ENCODE results near the gene CEP57L1. TPM values are rescaled to one million over a fixed set of nuclear protein-coding genes. Genes with fewer than 3 reads are reported as not detected.
A peak's percentile ranks its signal among the peaks of the same experiment; 100 is the strongest.

The CEP57L1 gene
- total and polyA plus RNA-seq, 9 of the 15 experiments (the other 6 are each of a cell fraction or from before 2014, with no cell fraction given): 39.4 to 88.6 (median 61.8) TPM

- 62% methylated on average over 2 of the region's 2 CpGs for WGBS (ENCODE audit: insufficient coverage, low coverage, missing lambda C conversion rate)
- Histone ChIP-seq H3K4me1 (replicated peaks in 1 of 2; ENCODE audit: control insufficient read depth in 2 of 2, insufficient read depth in 2 of 2, low read length in 2 of 2) (peaks cover 0 to 11% of the 10 kb centered on the region in 2 experiments; a peak in 2 of 5 replicates), H3K36me3 (ENCODE audit: control insufficient read depth, insufficient read depth, low read length) (no peaks in the 10 kb centered on the region), H2AFZ (ENCODE audit: low read depth, low read length) (no peak overlapping the region), H3K9ac (ENCODE audit: insufficient read depth in 1 of 2, low read depth in 2 of 2, low read length in 2 of 2) (no peak overlapping the region), H3K27me3 (ENCODE audit: control insufficient read depth in 2 of 2, insufficient read depth in 2 of 2, low read length in 2 of 2) (no peaks in the 10 kb centered on the region), H3K9me1 (ENCODE audit: control insufficient read depth, insufficient read depth, low read length) (no peaks in the 10 kb centered on the region), H3K9me3 (replicated peaks; ENCODE audit: control insufficient read depth, insufficient read depth, low read depth, low read length) (no peaks in the 10 kb centered on the region), H3K4me3 (no peak overlapping the region), H3K79me2 (ENCODE audit: control insufficient read depth, insufficient read depth, low read length) (no peaks in the 10 kb centered on the region), H3K4me2 (ENCODE audit: insufficient read depth, low read length) (no peak overlapping the region), H4K20me1 (replicated peaks; ENCODE audit: control insufficient read depth, insufficient read depth, low read length) (no peaks in the 10 kb centered on the region), H3K27ac (ENCODE audit: extremely low read depth, low read depth, low read length) (no peak overlapping the region)
- ChIA-PET CTCF (ENCODE audit: low intra/inter-chr PET ratio) (no interaction called here), POLR2A (no interaction called here)
- ATAC-seq (no peak), DNase-seq (ENCODE audit: extremely low read depth in 1 of 4, low spot score in 3 of 4) (no peak), FAIRE-seq (no peak)
- intact Hi-C loops (cut with micrococcal nuclease) (no loop called here), in situ Hi-C loops (cut with MboI) (loop anchor here (25.0 kb wide), 1 partner anchor 146 kb away; no protein-coding TSS in a partner anchor)
- BruUV-seq (replicated peaks): no TSS peak
- peak; percentile 56; the same call in 1 of the 2 replicates for TF ChIP-seq ZNF316 (IDR thresholded peaks at IDR 0.05)
- TF ChIP-seq, protein P1, sequence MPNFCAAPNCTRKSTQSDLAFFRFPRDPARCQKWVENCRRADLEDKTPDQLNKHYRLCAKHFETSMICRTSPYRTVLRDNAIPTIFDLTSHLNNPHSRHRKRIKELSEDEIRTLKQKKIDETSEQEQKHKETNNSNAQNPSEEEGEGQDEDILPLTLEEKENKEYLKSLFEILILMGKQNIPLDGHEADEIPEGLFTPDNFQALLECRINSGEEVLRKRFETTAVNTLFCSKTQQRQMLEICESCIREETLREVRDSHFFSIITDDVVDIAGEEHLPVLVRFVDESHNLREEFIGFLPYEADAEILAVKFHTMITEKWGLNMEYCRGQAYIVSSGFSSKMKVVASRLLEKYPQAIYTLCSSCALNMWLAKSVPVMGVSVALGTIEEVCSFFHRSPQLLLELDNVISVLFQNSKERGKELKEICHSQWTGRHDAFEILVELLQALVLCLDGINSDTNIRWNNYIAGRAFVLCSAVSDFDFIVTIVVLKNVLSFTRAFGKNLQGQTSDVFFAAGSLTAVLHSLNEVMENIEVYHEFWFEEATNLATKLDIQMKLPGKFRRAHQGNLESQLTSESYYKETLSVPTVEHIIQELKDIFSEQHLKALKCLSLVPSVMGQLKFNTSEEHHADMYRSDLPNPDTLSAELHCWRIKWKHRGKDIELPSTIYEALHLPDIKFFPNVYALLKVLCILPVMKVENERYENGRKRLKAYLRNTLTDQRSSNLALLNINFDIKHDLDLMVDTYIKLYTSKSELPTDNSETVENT (CRISPR knock-in tag; IDR thresholded peaks at IDR 0.05): no peak
- TF ChIP-seq C11orf30 (IDR thresholded peaks at IDR 0.05; ENCODE audit: low read depth): peak; percentile 41; the same call in 1 of the 2 replicates
- TF ChIP-seq E2F8 (IDR thresholded peaks at IDR 0.05; ENCODE audit: low read depth, partially characterized antibody): no peak
- no peak for TF ChIP-seq PTTG1 (tag; IDR thresholded peaks at IDR 0.05; ENCODE audit: low read depth)
- TF ChIP-seq MAFF (IDR thresholded peaks at IDR 0.05; ENCODE audit: low read length): peak; percentile 48; the same call in 1 of the 2 replicates
- TF ChIP-seq PRMT5 (CRISPR knock-in tag; IDR thresholded peaks at IDR 0.05): no peak
- no peak for TF ChIP-seq HDAC8 (tag; IDR thresholded peaks at IDR 0.05)
- TF ChIP-seq ELF1 (tag; IDR thresholded peaks at IDR 0.05): no peak
- TF ChIP-seq SIRT6 (IDR thresholded peaks at IDR 0.05; ENCODE audit: low read depth, low read length): no peak
- TF ChIP-seq DPF2 (IDR thresholded peaks at IDR 0.05): no peak
- TF ChIP-seq TEAD1 (CRISPR knock-in tag; IDR thresholded peaks at IDR 0.05): no peak
- no peak for TF ChIP-seq RBM17 (IDR thresholded peaks at IDR 0.05; ENCODE audit: borderline replicate concordance, low read depth, low read length)
- TF ChIP-seq FOXJ2 (tag; IDR thresholded peaks at IDR 0.05): no peak
These were observed 36.7 kb upstream of the CEP57L1 start for GRCh38 chr6:109058620-109059019.
